Peyer's patch (tissue), 4 donors: Measurements from ENCODE around the gene FNDC7. TPM values are rescaled to one million over a fixed set of nuclear protein-coding genes. Genes with fewer than 3 reads are reported as not detected.

Source experiments
- DNase-seq, 3 donors: peaks; one replicate each; pipeline ENCODE4 v3.0.0-alpha.2; 2017 to 2019
- H3K27ac ChIP-seq, 4 donors: fragments of 200-600 bp; sonication (generic); one replicate each; pipeline ENCODE4 v1.5.1; 2016 to 2019
- H3K27me3 ChIP-seq, 2 donors: fragments of 200-600 bp; sonication (generic); one replicate each; pipeline ENCODE4 v1.5.1; 2019
- H3K36me3 ChIP-seq, 3 donors: fragments of 200-600 bp; sonication (generic); one replicate each; pipeline ENCODE4 v1.5.1; 2016 to 2019
- H3K4me1 ChIP-seq, 4 donors: fragments of 200-600 bp; sonication (generic); one replicate each; pipeline ENCODE4 v1.5.1; 2016 to 2019
- H3K4me3 ChIP-seq, 4 donors: fragments of 200-600 bp; sonication (generic); 1 replicate in 3 of 4; 2 replicates in 1 of 4; pipeline ENCODE4 v1.5.1; 2016 to 2019; ENCODE audit warnings: mild to moderate bottlenecking in 1 of 4
- H3K9me3 ChIP-seq, 4 donors: fragments of 200-600 bp; sonication (generic); one replicate each; pipeline ENCODE4 v1.5.1; 2016 to 2019; ENCODE audit warnings: mild to moderate bottlenecking in 1 of 4
- POLR2A ChIP-seq, 2 donors: fragments of 450-650 bp; IDR thresholded peaks; one replicate each; pipeline ENCODE4 v1.5.1; 2017; ENCODE audit warnings: antibody characterized with exemption in 2 of 2, mild to moderate bottlenecking in 2 of 2, moderate library complexity in 2 of 2
- total RNA-seq, 4 donors: library from RNA; depleted of rRNA; stranded (reverse); fragments of >200 nt; gene quantifications; one replicate each; pipeline ENCODE4 v1.1.0, GENCODE V29; 2016
- TF ChIP-seq, protein P1 (sequence below), 6 experiments: fragments of 450-650 bp in 4 of 6; fragments of 200-600 bp in 2 of 6; sonication (generic) in 1 of 6; IDR thresholded peaks; one replicate each; pipeline ENCODE4 v1.5.1; 2017 to 2019; ENCODE audit warnings: antibody characterized with exemption in 6 of 6, mild to moderate bottlenecking in 3 of 6, moderate library complexity in 1 of 6

FNDC7 gene
- total RNA-seq, 4 donors from 2014 or later = not detected

DNA sequence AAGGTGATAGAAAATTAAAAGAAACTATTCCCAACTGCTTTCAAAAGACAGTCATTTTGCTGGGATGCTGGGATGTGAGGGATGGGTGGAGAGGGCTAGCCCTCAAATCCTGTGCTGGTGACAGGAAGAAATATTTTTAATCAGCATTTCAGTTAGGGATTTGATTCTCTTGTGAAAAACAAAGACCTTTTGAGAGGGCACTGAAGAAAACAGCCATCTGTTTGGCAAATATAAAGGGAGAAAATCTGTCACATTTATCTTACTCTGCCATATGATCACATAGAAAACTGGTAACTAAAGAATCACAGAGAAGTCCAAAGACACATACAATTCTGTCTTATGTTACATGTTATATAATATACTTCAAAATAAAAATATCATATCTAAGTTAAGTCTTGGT, 46.1 kb downstream of the FNDC7 start:
- TF ChIP-seq, protein P1, sequence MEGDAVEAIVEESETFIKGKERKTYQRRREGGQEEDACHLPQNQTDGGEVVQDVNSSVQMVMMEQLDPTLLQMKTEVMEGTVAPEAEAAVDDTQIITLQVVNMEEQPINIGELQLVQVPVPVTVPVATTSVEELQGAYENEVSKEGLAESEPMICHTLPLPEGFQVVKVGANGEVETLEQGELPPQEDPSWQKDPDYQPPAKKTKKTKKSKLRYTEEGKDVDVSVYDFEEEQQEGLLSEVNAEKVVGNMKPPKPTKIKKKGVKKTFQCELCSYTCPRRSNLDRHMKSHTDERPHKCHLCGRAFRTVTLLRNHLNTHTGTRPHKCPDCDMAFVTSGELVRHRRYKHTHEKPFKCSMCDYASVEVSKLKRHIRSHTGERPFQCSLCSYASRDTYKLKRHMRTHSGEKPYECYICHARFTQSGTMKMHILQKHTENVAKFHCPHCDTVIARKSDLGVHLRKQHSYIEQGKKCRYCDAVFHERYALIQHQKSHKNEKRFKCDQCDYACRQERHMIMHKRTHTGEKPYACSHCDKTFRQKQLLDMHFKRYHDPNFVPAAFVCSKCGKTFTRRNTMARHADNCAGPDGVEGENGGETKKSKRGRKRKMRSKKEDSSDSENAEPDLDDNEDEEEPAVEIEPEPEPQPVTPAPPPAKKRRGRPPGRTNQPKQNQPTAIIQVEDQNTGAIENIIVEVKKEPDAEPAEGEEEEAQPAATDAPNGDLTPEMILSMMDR (IDR thresholded peaks at IDR 0.05) = no peak
- no peak for TF ChIP-seq POLR2A (IDR thresholded peaks at IDR 0.05)
- no peaks in the 10 kb centered on the region for H3K27me3 ChIP-seq

DNA sequence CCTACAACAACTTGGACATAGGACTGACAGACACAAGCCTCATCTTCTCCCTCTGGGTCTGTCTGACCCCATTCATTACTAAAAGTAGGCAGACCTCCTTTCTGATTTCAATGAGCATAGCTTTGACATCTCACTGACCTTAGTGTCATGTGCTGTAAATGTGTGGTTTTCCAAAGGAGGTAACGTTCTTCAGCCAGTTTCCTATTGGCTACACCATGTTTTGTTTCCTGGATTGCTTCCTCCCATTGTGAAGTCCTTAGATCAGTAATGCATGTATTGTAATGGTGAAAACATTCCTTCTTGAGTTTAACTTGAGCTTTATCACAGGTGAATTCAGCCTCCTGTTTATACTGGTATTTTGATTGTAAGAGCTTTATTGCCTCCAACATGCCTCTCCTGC, 54.4 kb downstream of the FNDC7 start:
- Histone ChIP-seq H3K36me3 (peaks cover 0 to 58% (median 0%) of the 10 kb centered on the region in 3 donors), H3K27ac (no peak overlapping the region), H3K9me3 (no peaks in the 10 kb centered on the region), H3K4me3 (no peak overlapping the region), H3K27me3 (no peaks in the 10 kb centered on the region), H3K4me1 (no peaks in the 10 kb centered on the region)
- TF ChIP-seq, protein P1 (IDR thresholded peaks at IDR 0.05) = no peak
- no peak for TF ChIP-seq POLR2A (IDR thresholded peaks at IDR 0.05)
- DNase-seq = no peak

More for the DNA sequence above, 46.1 kb downstream of the FNDC7 start:
- no peaks in the 10 kb centered on the region for H3K9me3 ChIP-seq
- no peak overlapping the region for H3K4me3 ChIP-seq
- DNase-seq = no peak
- peaks cover 0 to 83% (median 0%) of the 10 kb centered on the region in 3 donors for H3K36me3 ChIP-seq
- H3K27ac ChIP-seq = no peak overlapping the region
- no peaks in the 10 kb centered on the region for H3K4me1 ChIP-seq

DNA sequence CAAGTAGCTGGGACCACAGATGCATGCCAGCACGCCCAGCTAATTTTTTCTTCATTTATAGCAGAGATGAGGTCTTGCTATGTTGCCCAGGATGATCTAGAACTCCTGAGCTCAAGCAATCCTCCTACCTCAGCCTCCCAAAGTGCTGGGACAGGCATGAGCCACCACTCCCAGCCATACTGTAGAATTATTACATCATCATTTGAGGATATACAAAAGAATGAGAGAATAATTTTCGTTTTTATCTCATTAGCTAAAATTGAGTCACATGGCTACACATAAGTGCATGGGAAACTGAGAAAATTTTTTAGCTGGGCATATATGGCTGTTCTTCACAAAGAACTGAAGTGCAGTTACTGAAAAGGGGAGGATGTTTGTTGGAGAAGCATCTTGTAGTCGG, 55.0 kb downstream of the FNDC7 start:
- Histone ChIP-seq H3K9me3 (no peaks in the 10 kb centered on the region), H3K4me3 (no peak overlapping the region), H3K27ac (no peak overlapping the region), H3K27me3 (no peaks in the 10 kb centered on the region), H3K36me3 (peaks cover 0 to 54% (median 0%) of the 10 kb centered on the region in 3 donors), H3K4me1 (no peaks in the 10 kb centered on the region)
- no peak for TF ChIP-seq POLR2A (IDR thresholded peaks at IDR 0.05)
- TF ChIP-seq, protein P1 (IDR thresholded peaks at IDR 0.05) = no peak
- DNase-seq = no peak

DNA sequence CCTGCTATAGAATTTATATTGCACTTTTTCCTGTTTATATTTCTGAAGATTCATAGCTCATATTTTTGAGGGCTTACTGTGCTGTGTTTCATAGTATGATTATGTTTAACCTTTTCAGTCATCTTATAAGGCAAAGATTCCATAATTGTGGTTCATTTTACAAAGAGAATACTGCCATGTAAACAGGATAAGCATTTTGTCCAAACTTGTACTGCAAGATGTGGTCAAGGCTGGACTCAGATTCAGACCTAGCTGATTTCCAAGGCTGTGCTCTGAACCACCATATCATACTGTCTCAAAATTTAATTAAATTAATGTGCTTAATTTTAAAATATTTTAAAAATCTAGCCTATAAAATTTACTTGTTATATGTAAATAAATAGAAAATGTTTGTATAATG, 65.1 kb downstream of the FNDC7 start:
- Histone ChIP-seq H3K27ac (no peak overlapping the region), H3K36me3 (peaks cover 0 to 81% (median 0%) of the 10 kb centered on the region in 3 donors), H3K9me3 (no peaks in the 10 kb centered on the region), H3K4me3 (no peak overlapping the region), H3K4me1 (no peaks in the 10 kb centered on the region), H3K27me3 (no peaks in the 10 kb centered on the region)
- TF ChIP-seq POLR2A (IDR thresholded peaks at IDR 0.05) = no peak
- TF ChIP-seq, protein P1 (IDR thresholded peaks at IDR 0.05) = no peak
- DNase-seq = no peak

DNA sequence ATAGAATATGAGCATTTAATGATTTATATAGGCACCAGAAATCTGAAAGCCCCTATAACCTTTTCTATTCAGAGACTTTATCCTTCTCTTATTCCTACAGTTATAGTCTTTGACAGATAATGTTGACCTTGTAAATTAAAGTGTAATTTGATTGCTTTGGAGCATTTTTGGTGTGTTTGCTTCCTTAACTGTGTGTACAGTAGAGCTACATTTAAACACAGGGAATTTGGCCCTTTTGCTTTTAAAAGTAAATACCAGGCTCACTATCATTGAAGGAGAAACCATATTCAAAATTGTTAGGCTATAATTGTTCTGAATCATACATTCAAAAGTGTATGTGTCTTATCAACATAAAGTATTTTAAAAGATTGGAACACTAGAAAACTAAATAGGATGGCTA, 66.7 kb downstream of the FNDC7 start:
- no peak for TF ChIP-seq POLR2A (IDR thresholded peaks at IDR 0.05)
- TF ChIP-seq, protein P1 (IDR thresholded peaks at IDR 0.05) = no peak
- Histone ChIP-seq H3K27ac (no peak overlapping the region), H3K4me3 (no peak overlapping the region), H3K4me1 (no peaks in the 10 kb centered on the region), H3K27me3 (no peaks in the 10 kb centered on the region), H3K36me3 (peaks cover 0 to 81% (median 0%) of the 10 kb centered on the region in 3 donors), H3K9me3 (no peaks in the 10 kb centered on the region)
- DNase-seq = no peak
